Stimulated activated CD8-positive, alpha-beta memory T cell treated with anti-CD3 and anti-CD28 coated beads, Interleukin-7, amount 100 ng/mL, for 4 hours (primary cell): ENCODE data around the gene IARS2.
"Not testable (repeated sequence)": the region's sequence is repeated elsewhere in the genome, so short reads cannot be mapped to it uniquely, and the experiment has no call there.

Experiments
- DNase-seq, 2 donors: peaks; one replicate each; pipeline ENCODE4 v3.0.0-alpha.2; 2020; ENCODE audit warnings: low read depth in 2 of 2

IARS2 gene

DNA sequence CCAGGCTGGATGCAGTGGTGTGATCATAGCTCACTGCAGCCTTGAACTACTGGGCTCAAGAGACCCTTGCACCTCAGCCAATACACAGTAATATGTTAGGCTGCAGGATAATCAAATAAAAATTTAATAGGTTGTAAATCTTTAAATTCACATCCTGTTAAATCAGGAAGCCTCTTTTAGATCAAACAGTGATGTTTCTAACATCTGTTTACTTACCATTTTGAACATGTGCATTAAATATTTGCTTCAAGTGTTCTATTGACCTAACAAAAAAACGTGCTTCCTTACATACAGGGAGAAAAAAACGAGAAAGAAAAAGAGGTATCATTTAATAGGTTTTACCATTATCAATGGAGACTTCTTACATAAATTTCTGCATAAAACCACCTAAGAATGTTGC lies 70.6 kb downstream of the IARS2 start:
- DNase-seq, result no peak

DNA sequence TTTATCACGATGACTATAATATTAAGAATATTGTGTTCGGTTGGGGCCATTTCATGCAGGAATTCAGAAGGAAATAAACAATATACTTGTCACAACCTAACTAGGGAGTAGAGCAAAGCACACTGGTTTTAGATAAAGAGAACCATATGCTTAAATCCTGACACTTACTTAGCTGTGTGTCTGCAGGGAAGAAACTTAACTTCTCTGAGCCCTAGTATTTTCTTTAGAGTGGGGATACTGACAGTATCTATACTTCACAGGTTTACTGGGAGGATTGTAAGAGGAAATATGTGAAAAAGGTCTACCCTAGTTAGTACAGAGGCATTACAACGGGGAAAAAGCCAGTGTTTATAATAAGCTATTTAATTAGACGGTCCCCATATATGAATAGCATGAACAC lies 72.9 kb downstream of the IARS2 start:
- DNase-seq, result no peak

DNA sequence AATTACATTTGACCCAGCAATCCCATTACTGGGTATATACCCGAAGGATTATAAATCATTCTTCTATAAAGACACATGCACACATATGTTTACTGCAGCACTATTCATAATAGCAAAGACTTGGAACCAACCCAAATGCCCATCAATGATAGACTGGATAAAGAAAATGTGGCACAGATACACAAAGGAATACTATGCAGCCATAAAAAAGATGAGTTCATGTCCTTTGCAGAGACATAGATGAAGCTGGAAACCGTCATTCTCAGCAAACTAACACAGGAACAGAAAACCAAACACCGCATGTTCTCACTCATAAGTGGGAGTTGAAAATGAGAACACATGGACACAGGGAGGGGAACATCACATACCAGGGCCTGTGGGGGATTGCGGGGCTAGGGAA lies 76.0 kb downstream of the IARS2 start:
- not testable (repeated sequence) for DNase-seq

DNA sequence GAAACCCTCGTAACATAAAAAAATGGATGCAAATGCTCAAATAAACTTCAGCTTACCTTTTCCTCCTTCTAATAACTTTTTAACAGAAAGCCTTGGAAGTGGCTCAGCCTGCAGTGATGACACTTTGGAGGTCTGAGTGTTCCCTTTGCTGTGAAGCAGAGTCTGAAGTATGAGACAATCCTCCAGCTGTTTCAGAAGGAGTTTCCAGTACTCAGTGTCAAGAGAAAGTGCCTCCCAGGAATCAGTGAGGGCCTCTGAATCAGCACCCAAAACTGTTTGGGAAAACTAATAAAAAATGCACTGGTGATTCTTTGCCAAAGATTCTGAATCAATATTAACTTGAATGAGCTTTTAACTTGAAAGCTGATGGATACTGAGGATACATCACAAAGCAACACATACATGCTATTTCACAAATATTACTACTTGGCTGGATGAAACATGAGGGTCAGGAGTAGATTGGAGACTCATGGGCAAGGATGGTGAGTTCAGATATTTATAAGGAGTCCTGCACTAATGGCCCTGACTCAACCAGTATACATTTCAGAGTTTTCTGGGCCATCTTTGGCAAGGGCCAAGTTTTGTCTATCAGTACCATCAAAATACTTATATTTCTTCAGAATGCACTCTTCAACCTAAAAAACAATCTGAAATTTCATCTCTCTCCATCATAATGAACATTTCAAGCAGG lies 77.0 kb downstream of the IARS2 start:
- DNase-seq, result no peak

DNA sequence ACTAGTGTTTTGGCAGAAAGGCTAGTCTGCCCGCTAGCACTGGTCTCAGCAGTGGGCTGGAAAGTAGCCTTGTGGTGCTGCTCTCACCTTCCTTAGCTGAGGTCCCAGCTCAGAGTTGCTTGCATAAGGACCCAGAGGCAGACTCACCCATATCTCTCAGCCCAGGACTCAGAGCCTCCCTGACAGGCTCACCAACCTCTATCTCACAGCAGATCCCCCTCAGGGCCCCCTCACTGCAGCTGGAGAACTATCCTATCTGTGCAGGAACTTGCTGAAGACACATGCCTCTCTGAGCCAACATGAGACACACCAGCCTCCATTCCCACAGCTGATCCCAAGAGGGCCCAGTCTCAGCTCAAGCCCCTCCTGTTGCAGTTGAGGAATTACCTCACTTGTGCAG lies 82.6 kb downstream of the IARS2 start:
- DNase-seq, result no peak

DNA sequence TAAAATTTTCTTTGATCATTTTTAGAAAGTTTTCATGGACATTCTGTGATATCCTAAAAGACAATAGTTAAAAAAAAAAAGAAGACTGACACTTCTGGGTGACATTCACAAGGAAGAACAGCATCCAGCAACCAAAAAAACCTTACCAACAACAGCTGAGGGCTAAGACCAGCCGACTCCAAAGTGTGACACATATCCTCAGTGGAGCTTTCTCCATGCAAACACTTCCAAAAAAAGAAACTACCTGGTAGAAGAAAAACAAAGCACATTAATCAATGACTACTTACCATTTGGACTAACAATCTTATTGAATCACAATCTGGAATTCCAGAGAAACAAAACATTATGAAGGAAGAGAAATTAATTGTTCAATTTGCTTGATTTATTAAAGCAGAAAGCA lies 88.2 kb downstream of the IARS2 start:
- DNase-seq, result no peak

DNA sequence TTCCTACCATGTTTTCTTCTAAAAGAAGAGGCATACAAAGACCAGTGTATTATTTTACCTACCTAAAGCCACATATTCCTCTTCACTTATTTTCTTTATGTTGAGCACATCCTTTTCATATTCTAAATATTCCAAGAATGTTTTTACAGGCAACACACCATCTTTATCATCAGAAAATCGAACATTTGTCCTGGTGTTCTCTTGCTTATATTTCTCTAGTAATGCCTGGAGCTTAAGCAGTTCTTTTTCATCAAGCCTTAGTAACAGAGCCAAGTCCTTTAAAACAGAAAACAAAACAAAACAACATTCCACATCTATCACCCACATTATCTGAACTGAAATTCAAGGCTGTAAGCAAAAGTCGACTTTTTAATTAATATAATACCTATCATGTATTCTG lies 88.7 kb downstream of the IARS2 start:
- DNase-seq, result no peak

DNA sequence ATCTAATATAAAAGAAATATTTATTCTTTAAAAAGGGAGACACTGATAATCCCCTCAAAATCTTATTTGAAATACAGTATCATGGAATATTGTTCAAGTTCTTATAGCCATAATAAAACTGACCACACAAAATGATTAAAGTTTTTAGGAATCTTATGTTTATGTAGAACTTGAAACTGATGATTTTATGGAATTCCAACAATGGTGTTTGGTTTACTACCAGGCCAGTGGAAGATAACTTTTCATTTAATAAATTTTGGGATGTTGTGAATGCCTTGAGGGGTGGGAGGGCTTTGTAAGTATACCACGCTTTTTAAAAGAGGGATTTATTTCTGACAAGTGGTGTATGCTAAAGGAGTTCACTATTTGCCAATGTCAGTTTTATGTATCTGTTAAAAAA lies 90.6 kb downstream of the IARS2 start:
- no peak for DNase-seq

DNA sequence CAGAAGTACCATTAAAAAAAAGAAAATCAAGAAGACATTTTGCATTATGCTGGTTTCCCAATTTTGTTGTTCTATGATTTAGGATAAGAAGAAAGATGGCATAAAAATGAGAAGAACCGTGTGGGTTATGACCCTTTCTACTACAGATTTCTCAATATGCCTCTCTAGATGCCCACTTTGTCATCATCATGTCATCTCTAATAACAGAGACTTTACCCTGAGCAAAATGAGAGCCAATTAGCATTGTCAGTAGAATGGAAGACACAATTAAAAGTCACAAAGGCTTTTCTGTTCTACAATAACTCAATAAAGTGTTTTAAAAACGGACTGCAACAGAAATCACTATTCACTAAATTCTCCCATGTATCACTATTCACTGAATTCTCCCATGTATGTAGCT lies 92.8 kb downstream of the IARS2 start:
- DNase-seq, result no peak

DNA sequence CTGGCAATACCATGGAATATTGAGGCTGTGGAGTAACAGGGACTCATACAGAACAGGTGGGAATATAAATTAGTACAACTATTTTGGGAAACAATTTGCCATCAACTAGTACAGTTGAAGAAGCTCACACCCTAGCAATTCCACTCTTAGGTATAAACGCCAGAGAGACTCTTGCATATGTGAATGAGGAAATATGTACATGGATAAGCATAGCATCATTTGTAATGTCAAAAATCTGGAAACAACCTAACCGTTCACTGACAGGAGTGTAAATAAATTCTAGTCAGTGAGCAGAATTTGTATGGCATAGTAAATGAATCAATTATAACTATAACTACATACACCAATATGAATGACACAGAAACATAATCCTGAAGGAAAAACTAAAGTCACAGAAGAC lies 94.6 kb downstream of the IARS2 start:
- no peak for DNase-seq

DNA sequence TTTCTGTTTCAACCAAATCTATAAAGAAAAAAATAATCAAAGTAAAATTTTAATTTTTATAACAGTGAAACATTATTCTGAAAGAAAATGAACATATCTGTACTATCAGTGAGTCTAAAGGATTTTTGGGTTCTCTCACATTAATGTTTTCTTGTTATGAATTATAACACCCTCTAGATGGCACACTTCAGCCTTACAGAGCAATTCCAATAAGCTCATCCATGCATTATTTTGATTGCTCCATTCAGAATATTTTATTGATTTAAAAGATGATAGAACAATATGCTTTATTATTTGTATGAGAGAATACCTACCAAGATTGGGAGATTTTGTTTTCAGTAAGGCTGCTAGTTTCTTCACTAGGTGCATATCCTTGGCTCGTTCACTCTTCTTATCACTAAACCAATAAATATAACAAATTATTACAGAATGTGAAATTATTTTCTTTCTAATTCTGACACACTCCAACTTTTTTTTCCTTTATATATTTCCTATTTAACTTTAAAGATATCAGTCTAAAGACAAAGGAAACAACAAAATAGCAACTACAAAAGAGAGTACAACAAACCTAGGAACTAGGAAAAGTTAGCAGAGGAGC lies 95.9 kb downstream of the IARS2 start:
- no peak for DNase-seq

DNA sequence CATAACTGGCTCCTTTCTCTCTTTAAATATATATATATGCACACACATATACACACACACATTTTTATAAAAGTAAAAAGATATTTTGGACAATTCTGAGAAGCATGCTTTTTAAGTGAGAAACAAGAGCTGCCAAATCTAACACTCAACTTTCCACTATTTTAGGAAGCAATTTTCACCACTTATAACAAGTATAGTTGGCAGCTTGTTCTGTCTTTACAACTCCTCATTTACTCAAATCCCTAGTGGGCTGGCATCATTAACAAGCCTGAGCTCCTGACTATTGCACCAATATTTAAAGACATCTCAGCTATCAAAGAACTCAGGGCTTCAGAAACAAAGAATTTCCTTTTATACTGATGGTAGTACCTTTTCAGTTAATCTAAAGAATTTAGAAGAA lies 101.8 kb downstream of the IARS2 start:
- no peak for DNase-seq
